Progenitor cell of endocrine pancreas (in vitro differentiated cells): ENCODE data around the gene CD160. TPM values are rescaled to one million over a fixed set of nuclear protein-coding genes. Genes with fewer than 3 reads are reported as not detected.
A peak's percentile ranks its signal among the peaks of the same experiment; 100 is the strongest.

Source experiments
- DNase-seq: peaks from one replicate; pipeline ENCODE4 v3.0.0; 2021; ENCODE audit warnings: low spot score; ENCODE audit not compliant: unreplicated experiment
- H3K27ac Mint-ChIP-seq: 2 replicates; pipeline ENCODE4 v1.8.0; 2021; ENCODE audit warnings: mild to moderate bottlenecking, moderate library complexity, mixed read lengths
- H3K27me3 Mint-ChIP-seq: 2 replicates; pipeline ENCODE4 v1.8.0; 2021; ENCODE audit warnings: mixed read lengths
- H3K36me3 Mint-ChIP-seq: 2 replicates; pipeline ENCODE4 v1.8.0; 2022; ENCODE audit warnings: mixed read lengths; ENCODE audit not compliant: insufficient read depth
- H3K4me1 Mint-ChIP-seq: 2 replicates; pipeline ENCODE4 v1.8.0; 2021; ENCODE audit warnings: low read depth, mixed read lengths
- H3K4me3 Mint-ChIP-seq: 2 replicates; pipeline ENCODE4 v1.8.0; 2021; ENCODE audit warnings: low read depth, mild to moderate bottlenecking, moderate library complexity, mixed read lengths
- H3K9me3 Mint-ChIP-seq: 2 replicates; pipeline ENCODE4 v1.8.0; 2021; ENCODE audit warnings: low read depth, mixed read lengths
- total RNA-seq: library from RNA; stranded (reverse); gene quantifications from 2 replicates; pipeline ENCODE4 v1.2.1, GENCODE V29; 2021
- TF ChIP-seq, protein P1 (sequence below): fragments of 200-600 bp; sonication (generic); IDR thresholded peaks from one replicate; pipeline ENCODE4 v1.5.0; 2021; ENCODE audit warnings: antibody characterized with exemption, mild to moderate bottlenecking; ENCODE audit not compliant: unreplicated experiment

The CD160 gene
- total RNA-seq, 1 donor from 2014 or later = not detected

- Mint-ChIP-seq H3K4me1 (peaks cover 28% of the 10 kb centered on the region), H3K9me3 (peaks cover 5% of the 10 kb centered on the region), H3K4me3 (no peak overlapping the region), H3K27ac (no peak overlapping the region), H3K27me3 (no peaks in the 10 kb centered on the region), H3K36me3 (peaks cover 11% of the 10 kb centered on the region)
- TF ChIP-seq, protein P1, sequence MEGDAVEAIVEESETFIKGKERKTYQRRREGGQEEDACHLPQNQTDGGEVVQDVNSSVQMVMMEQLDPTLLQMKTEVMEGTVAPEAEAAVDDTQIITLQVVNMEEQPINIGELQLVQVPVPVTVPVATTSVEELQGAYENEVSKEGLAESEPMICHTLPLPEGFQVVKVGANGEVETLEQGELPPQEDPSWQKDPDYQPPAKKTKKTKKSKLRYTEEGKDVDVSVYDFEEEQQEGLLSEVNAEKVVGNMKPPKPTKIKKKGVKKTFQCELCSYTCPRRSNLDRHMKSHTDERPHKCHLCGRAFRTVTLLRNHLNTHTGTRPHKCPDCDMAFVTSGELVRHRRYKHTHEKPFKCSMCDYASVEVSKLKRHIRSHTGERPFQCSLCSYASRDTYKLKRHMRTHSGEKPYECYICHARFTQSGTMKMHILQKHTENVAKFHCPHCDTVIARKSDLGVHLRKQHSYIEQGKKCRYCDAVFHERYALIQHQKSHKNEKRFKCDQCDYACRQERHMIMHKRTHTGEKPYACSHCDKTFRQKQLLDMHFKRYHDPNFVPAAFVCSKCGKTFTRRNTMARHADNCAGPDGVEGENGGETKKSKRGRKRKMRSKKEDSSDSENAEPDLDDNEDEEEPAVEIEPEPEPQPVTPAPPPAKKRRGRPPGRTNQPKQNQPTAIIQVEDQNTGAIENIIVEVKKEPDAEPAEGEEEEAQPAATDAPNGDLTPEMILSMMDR = no peak
- no peak for DNase-seq
Observed at GRCh38 chr1:145777357-145778145, 58.3 kb downstream of the CD160 start.

DNA sequence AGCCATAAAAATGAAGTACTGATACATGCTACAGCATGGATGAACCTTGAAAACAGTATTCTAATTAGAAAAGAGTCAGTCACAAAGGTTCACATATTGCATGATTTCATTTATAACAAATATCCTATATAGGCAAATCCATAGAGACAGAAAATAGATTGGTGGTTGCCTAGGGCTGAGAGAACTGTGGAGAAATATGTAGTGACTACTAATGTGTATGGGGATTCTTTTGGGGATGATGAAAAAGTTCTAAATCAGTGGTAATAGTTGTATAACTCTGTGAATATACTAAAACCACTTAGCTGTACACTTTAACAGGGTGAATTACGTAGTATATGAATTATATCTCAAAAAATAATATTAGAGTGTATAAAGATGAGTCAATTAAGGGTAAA is 58.8 kb downstream of the CD160 start:
- Mint-ChIP-seq H3K9me3 (no peaks in the 10 kb centered on the region), H3K27ac (no peak overlapping the region)

DNA sequence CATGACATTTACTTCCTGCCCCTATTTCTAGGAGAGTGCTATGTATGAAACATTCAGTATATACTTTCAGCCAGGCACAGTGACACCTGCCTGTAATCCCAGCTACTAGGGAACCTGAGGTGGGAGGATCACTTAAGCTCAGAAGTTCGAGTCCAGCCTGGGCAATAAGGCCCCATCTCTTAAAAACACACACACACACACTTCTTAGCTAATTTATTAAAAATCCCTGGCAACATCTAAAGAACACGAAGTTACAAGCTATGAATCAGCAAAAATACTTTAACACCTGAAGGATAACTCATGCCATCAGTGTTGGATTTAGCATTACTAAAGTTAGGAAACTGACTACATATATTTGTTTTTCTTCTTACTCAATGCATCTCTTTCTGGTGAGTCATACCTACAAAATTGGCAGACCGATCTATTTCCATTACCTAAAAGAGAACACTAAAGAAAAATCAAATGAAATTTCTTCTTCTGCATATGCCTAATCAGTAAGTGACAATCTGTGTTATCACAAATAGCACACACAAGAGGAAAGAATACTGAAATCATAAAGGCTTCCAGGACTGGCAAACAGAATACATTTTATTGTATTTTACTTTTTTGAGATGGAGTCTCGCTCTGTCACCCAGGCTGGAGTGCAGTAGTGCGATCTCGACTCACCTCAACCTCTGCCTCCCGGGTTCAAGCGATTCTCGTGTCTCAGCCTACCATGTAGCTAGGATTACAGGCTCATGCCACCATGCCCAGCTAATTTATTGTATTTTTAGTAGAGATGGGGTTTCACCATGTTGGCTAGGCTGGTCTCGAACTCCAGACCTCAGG is 63.2 kb downstream of the CD160 start:
- no peak for DNase-seq
- Mint-ChIP-seq H3K4me3 (no peak overlapping the region), H3K9me3 (no peaks in the 10 kb centered on the region), H3K27ac (no peak overlapping the region), H3K27me3 (no peaks in the 10 kb centered on the region), H3K36me3 (peaks cover 4% of the 10 kb centered on the region), H3K4me1 (peaks cover 34% of the 10 kb centered on the region)
- TF ChIP-seq, protein P1 = no peak

More for the DNA sequence above, 58.8 kb downstream of the CD160 start:
- TF ChIP-seq, protein P1 = no peak
- Mint-ChIP-seq H3K4me1 (peaks cover 24% of the 10 kb centered on the region), H3K4me3 (no peak overlapping the region), H3K27me3 (no peaks in the 10 kb centered on the region), H3K36me3 (peaks cover 6% of the 10 kb centered on the region)
- DNase-seq = no peak

DNA sequence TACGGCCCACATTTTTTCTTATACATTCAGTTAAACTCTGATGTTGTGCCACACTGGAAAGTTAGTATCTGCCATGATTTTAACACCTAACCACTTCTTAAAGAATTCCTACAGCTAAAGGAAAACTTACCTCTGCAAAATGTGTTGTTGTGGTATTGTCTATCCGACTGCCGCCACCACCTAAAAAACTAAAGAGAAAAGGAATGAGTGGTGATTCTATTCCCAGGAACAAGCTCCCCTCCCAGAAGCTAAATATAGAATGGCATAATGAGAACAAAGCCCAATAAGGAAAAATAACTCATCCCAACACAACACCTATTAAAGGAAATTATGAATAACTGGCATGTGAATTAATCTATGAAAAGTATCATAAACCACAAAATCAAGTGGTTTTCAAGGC is 65.1 kb downstream of the CD160 start:
- Mint-ChIP-seq H3K27me3 (no peaks in the 10 kb centered on the region), H3K4me1 (peaks cover 34% of the 10 kb centered on the region), H3K27ac (peak overlapping the region; percentile 14), H3K36me3 (peaks cover 6% of the 10 kb centered on the region), H3K4me3 (no peak overlapping the region), H3K9me3 (no peaks in the 10 kb centered on the region)
- no peak for DNase-seq
- TF ChIP-seq, protein P1 = no peak

DNA sequence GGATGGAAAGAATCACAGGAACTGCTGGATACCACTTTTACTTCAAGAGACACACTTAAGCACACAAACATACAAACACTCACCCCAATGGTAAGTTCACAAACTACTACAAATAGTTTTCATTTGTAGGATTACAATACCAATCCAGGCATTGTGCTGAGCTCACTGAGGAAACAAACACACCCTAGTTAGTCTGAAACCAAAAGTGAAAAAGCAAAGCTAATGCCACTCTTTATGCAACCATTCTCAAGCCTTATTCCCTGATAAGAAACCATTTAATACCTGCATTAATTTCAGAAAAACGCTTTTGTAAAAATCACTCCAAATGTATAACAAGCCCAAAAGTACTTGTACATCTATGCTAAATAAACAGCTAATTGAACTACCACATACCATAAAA is 66.2 kb downstream of the CD160 start:
- Mint-ChIP-seq H3K4me1 (peaks cover 34% of the 10 kb centered on the region), H3K9me3 (no peaks in the 10 kb centered on the region), H3K36me3 (peaks cover 6% of the 10 kb centered on the region), H3K4me3 (no peak overlapping the region), H3K27me3 (no peaks in the 10 kb centered on the region), H3K27ac (no peak overlapping the region)
- TF ChIP-seq, protein P1 = no peak
- no peak for DNase-seq
